Gastrocnemius medialis (tissue), 4 donors: ENCODE measurements around the gene SIAE.

Source experiments
- CTCF ChIP-seq, 5 experiments: fragments of 450-650 bp in 3 of 5; fragments of 200-600 bp in 2 of 5; sonication (generic) in 2 of 5; IDR thresholded peaks in 4 of 5; conservative IDR thresholded peaks in 1 of 5; 1 replicate in 4 of 5; 2 replicates in 1 of 5; pipeline ENCODE4 v1.5.1; 2016 to 2019; ENCODE audit warnings: antibody characterized with exemption in 5 of 5, mild to moderate bottlenecking in 3 of 5, moderate library complexity in 3 of 5
- POLR2A ChIP-seq, 2 donors: fragments of 450-650 bp; IDR thresholded peaks; one replicate each; pipeline ENCODE4 v1.6.1; 2017; ENCODE audit warnings: antibody characterized with exemption in 2 of 2, mild to moderate bottlenecking in 2 of 2, moderate library complexity in 2 of 2

- no peak for TF ChIP-seq CTCF (IDR thresholded peaks at IDR 0.05 in 4 of 5, conservative IDR thresholded peaks at IDR 0.05 in 1 of 5)
- no peak for TF ChIP-seq POLR2A (IDR thresholded peaks at IDR 0.05)
Measured at GRCh38 chr11:124629961-124630360, 43.6 kb downstream of the SIAE start.
